Stimulated activated CD8-positive, alpha-beta memory T cell treated with anti-CD3 and anti-CD28 coated beads, Interleukin-12 subunit alpha, Interleukin-12 subunit beta, amount 100 ng/mL, for 1 hour (primary cell): ENCODE measurements around the gene DUXB.

ENCODE experiments used
- DNase-seq: peaks from one replicate; pipeline ENCODE4 v3.0.0-alpha.2; 2020; ENCODE audit warnings: low read depth

The DUXB gene, protein sequence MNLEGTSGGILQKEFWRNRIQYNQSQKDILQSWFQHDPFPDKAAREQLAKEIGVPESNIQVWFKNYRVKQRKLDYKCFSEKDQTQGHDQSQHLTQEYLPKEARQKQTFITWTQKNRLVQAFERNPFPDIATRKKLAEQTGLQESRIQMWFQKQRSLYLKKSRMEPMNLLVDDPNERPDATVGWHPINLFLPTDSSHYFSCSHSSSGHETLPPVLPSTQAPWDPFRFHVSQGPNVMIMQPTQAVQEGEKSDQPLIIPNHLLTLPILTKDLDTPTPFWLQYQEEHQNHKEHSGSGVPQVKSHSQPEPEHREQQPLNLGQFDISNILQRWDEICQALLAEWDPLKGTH

GRCh38 chr16:75701361-75701760 lies at the start of gene DUXB:
TSS of gene DUXB (minus strand) at chr16:75701461. CDS start at chr16:75701418, 43 bp downstream.
- DNase-seq, result no peak

DNA sequence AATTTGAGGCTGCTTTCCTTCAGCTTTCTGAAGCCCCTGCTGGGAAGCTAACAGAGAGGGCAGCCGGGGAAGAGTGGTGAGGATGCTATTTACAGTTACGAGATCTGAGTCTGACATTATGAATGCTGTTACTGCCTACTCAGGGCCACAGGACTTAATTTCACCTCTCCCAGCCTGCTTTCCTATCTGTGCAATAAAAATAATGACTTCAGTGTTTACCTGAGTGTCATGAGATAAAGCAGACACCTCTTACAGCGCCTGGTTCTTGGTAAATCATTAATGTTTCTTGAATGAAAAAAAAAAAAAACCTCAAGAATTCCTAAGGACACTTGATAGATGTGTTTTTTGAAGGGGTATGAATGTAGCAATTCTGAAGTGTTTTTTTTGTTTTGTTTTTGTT lies 49.3 kb upstream of the DUXB start:
- DNase-seq, result no peak

GRCh38 chr16:75746359-75746758 lies 45.1 kb upstream of the DUXB start:
- no peak for DNase-seq

DNA sequence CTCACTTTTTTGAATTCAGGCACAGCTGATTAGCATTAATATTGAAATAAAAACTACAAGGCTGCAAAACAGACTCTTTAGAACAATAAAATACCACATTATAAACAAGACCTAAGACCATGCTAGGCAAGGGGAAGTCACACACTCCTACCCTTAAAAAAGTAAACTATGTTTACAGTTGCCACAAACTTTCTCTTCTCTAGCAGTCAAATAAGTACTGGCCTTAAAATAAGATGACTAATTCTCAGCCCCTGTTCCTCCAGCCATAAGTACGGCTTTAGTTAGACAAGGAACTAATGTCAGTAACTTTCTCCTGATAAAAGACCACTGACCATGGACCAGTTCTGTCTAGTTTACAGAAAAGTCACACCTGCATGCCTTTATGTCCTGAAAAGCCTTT lies 44.6 kb upstream of the DUXB start:
- DNase-seq, result no peak

DNA sequence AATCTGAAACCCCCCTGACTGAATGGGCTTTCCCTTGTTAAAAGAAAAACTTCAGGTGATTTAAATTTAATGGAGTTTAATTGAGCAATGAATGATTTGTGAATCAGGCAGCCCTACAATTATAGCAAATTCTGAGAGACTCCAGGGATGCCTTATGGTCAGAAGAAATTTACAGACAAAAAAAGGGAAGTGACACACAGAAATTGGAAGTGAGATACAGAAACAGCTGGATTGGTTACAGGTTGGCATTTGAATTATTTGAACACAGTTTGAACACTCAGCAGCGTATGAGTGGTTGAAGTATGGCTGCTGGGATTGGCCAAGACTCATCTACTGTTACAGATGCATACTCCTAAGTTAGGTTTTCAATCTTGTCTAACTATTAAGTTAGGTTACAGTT lies 44.0 kb upstream of the DUXB start:
- no peak for DNase-seq

DNA sequence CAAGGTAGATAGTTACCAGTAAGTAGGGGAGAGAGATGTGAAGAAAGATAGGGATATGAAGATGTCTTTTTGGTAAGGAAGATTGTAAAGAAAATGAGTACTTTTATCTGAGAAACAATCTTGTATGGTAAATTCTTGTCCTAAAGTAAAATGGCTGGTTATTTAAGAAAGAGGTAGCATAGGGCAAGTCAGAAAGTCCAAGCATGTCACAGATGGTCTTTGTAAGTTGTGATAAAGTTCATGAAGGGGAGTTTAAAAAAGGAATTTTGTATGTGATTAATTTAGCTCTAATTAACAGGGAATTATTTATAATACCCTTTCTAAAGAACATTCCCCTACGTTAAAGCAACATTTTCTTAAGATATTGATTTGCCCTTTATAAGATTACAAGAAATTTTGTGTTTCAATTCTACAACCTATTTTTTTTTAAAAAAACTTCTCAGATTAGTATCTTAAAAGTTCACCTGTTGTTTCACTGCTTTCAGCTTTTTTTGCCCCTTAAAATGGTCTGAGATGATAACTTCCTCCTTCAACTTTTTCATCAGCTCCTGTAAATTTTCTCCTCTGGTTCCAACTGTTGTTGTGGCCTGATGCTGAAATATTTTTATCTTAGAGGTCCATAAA lies 41.3 kb upstream of the DUXB start:
- DNase-seq, result no peak

- DNase-seq, result no peak
Observed at GRCh38 chr16:75733305-75734211, 32.3 kb upstream of the DUXB start.

GRCh38 chr16:75732871-75733270 lies 31.6 kb upstream of the DUXB start:
- no peak for DNase-seq

DNA sequence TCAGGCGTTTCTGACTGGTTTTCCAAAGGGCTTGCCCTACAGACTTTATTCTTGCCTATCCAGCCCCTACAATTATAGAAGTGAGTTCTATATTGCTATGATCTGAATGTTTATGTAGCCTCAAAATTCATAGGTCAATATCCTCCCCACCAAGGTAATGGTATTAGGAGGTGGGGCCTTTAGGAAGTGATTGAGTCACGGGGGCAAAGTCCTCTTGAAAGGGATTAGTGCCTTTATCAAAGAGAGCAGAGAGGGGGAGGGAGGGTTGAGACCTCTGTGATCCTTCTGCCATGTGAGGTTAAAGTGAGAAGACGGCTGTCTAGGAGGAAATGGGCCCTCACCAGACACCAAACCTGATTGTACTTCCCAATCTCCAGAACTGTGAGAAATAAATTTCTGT lies 26.0 kb upstream of the DUXB start:
- DNase-seq, result no peak

DNA sequence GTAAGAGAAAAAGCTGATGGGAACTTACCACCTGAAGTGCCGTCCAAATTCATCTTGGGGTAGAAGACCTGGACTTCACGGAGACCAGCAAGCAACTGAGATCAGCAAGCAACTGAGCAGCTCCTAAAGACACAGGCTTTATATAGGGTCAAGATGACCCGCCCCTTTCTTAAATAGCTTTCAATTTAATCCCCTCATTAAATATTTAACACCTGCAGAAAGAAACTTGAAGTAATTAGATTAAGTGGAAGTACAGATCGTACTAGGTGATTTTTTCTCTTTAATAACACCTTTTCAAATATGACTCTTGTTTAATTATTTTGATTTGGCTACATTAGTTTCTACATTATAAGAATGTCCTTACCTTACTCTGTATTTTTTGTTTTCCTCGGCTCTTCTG lies 25.1 kb upstream of the DUXB start, which contains the start of gene CPHXL:
Gene CPHXL (minus strand): TSS at position 101 of the 400 bp plus-strand sequence. CDS start 48 bp downstream, at position 53.
- no peak for DNase-seq

DNA sequence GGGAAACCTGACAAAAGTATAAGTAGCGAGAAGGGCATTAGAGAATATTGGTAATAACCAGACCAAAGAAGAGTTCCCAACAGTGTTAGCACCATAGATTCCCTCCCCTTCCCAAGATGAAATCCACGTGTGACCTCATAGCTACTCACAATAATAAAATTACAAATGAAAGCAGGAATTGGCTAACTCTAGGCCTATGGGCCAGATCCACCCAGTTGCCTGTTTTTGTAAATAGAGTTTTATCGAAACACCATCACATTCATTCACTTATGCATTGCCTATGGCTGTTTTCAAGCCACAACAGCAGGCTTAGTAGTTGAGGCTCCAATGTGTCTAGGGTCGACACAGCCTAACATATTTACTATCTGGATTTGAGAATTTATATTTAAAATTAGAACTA lies 17.2 kb upstream of the DUXB start:
- DNase-seq, result no peak

DNA sequence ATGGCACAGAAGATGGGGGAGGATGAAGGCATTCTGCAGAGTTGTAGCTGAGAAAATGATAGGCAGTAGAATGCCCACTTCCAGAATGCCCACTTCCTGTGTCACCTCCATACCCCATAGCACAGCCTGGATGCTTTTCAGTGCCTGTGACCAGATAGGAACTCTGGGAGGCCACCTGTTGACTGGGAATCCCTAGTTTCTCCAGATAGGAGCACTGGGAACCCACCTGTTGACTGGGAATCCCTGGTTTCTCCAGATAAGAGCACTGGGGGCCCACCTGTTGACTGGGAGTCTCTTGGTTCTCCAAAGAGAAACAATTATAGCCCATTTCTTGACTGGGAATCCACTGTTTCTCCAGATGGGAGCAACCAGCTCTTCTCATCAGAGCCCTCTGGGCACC lies 13.4 kb upstream of the DUXB start:
- DNase-seq, result no peak

DNA sequence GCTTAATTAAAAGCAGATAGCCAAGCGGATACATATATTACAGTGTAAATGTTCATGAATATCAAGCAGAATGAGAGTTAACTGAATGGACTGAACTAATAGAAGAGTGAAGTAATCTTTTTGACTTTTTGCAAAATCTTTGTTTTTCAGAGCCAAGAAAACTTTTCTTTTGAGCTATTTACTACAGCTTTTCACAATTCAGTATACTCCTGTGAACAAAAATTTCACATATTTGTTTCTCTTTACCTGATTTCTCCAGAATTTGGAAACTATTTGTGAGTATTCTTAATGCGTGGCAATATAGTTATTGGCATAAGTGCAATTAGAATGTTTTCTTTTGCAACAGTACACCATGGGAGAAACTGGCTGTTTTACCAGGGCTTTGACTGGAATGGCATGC lies 9.1 kb upstream of the DUXB start:
- DNase-seq, result no peak

- no peak for DNase-seq
Observed at GRCh38 chr16:75703306-75703705, 2.0 kb upstream of the DUXB start.

DNA sequence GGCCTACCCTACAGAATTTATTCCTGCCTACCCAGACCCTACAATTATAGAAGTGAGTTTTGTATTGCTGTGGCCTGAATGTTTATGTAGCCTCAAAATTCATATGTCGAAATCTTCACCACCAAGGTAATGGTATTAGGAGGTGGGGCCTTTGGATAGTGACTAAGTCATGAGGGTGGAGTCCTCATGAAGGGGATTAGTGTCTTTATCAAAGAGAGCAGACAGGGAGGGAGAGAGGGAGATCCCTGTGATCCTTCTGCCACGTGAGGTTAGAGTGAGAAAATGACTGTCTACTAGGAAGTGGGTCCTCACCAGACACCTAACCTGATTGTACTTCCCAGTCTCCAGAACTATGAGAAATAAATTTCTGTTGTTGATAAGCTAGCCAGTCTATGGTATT lies 981 bp upstream of the DUXB start:
- DNase-seq, result no peak

- no peak for DNase-seq
Observed at GRCh38 chr16:75697571-75697970, 3.7 kb downstream of the DUXB start.

GRCh38 chr16:75695708-75696107 lies 5.6 kb downstream of the DUXB start:
- DNase-seq, result no peak

DNA sequence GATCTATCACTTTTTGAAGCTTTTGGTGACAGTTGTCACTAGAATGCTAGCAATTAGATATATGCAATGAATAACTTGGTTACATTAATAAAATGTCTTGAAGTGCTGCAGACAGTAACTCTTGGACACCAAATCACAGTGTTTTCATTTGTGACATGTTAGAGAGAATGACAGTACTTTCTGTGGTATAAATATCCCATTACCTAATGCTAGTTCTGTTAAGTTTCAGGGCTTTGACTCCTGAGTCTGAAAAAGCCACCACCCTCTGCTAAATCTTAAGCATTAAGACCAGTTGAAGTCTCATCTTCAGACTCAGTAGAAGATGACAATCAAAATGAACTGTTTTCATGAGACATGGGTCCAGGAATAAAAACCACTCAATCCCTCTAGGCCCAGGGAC lies 13.9 kb downstream of the DUXB start:
- no peak for DNase-seq

DNA sequence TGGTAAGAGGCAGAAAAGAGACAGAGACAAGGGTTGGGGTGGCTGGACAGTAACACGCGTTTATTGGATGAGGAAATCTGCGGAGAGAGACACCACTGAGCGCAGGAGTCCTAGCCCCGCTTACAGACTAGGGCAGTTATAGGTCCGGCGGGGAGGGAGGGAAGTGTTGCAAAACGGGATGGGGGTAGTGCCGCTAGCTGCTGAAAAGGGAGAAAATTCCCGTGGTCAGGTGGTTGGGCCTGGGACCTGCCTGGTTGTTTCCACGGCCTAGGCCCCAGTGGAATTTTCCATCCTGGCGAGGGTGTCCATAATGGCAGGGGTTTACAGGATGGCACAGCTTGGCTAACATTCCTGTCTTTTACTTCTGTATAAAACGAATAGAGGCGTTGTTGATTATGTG lies 19.0 kb downstream of the DUXB start:
- DNase-seq, result no peak

- no peak for DNase-seq
Observed at GRCh38 chr16:75679366-75679765, 21.9 kb downstream of the DUXB start.

GRCh38 chr16:75676909-75677308 lies 24.4 kb downstream of the DUXB start, which contains the start of gene CPHXL2:
TSS of gene CPHXL2 (minus strand) at chr16:75677009. CDS start at chr16:75676999, 10 bp downstream.
- no peak for DNase-seq

GRCh38 chr16:75667503-75667902 lies 33.8 kb downstream of the DUXB start:
- DNase-seq, result no peak
